ENCODE data around the gene COL15A1. TPM values are rescaled to one million over a fixed set of nuclear protein-coding genes. Genes with fewer than 3 reads are reported as not detected.
"Not testable (repeated sequence)": the region's sequence is repeated elsewhere in the genome, so short reads cannot be mapped to it uniquely, and the experiment has no call there.

The COL15A1 gene
- polyA plus RNA-seq, 3 donors, result 7.5 to 61.5 (median 13.5) TPM

GRCh38 chr9:99074902-99075245 is 131.2 kb downstream of the COL15A1 start:
- no peak overlapping the region for H3K27ac ChIP-seq (ENCODE audit: low read depth, low read length)
- 70 to 86% (median 73%) methylated on average over 3 of the region's 3 CpGs for WGBS, 3 donors

GRCh38 chr9:99075246-99075912 is 131.7 kb downstream of the COL15A1 start:
- H3K27ac ChIP-seq (ENCODE audit: low read depth, low read length), result no peak overlapping the region
- 41 to 67% (median 66%) methylated on average over 6 of the region's 6 CpGs for WGBS, 3 donors

- H3K27ac ChIP-seq (ENCODE audit: low read depth, low read length), result no peak overlapping the region
- 79 to 88% (median 82%) methylated on average over 4 of the region's 4 CpGs for WGBS, 3 donors
Observed at GRCh38 chr9:99076030-99076429, 132.3 kb downstream of the COL15A1 start.

- WGBS, 3 donors, result 35 to 57% (median 35%) methylated on average over 6 of the region's 6 CpGs
- H3K27ac ChIP-seq (ENCODE audit: low read depth, low read length), result no peak overlapping the region
Observed at GRCh38 chr9:99076483-99077171, 132.9 kb downstream of the COL15A1 start.

GRCh38 chr9:99078717-99079116 is 135.0 kb downstream of the COL15A1 start:
- 80 to 88% (median 88%) methylated on average over 2 of the region's 2 CpGs for WGBS, 3 donors
- no peak overlapping the region for H3K27ac ChIP-seq (ENCODE audit: low read depth, low read length)

- H3K27ac ChIP-seq (ENCODE audit: low read depth, low read length), result no peak overlapping the region
- WGBS, 3 donors, result 86 to 93% (median 89%) methylated on average over 3 of the region's 3 CpGs
Observed at GRCh38 chr9:99079542-99079941, 135.8 kb downstream of the COL15A1 start.

- WGBS, 3 donors, result 60 to 77% (median 70%) methylated on average over 6 of the region's 6 CpGs
- H3K27ac ChIP-seq (ENCODE audit: low read depth, low read length), result no peak overlapping the region
Observed at GRCh38 chr9:99083051-99083450, 139.3 kb downstream of the COL15A1 start.

- H3K27ac ChIP-seq (ENCODE audit: low read depth, low read length), result no peak overlapping the region
- WGBS, 3 donors, result 63 to 81% (median 66%) methylated on average over 12 of the region's 12 CpGs
Observed at GRCh38 chr9:99085949-99086948, 142.5 kb downstream of the COL15A1 start.

- H3K27ac ChIP-seq (ENCODE audit: low read depth, low read length), result no peak overlapping the region
- 94 to 98% (median 94%) methylated on average over 3 of the region's 3 CpGs for WGBS, 3 donors
Observed at GRCh38 chr9:99087462-99087861, 143.8 kb downstream of the COL15A1 start.

GRCh38 chr9:99090336-99091130 is 146.8 kb downstream of the COL15A1 start:
- H3K27ac ChIP-seq (ENCODE audit: low read depth, low read length), result no peak overlapping the region
- WGBS, 3 donors, result 89 to 96% (median 92%) methylated on average over 5 of the region's 5 CpGs

GRCh38 chr9:99092643-99093491 is 149.2 kb downstream of the COL15A1 start:
- 82 to 89% (median 86%) methylated on average over 6 of the region's 6 CpGs for WGBS, 3 donors
- no peak overlapping the region for H3K27ac ChIP-seq (ENCODE audit: low read depth, low read length)

- no peak overlapping the region for H3K27ac ChIP-seq (ENCODE audit: low read depth, low read length)
- WGBS, 3 donors, result 85 to 90% (median 87%) methylated on average over 3 of the region's 3 CpGs
Observed at GRCh38 chr9:99093492-99093791, 149.7 kb downstream of the COL15A1 start.

- no peak overlapping the region for H3K27ac ChIP-seq (ENCODE audit: low read depth, low read length)
- 69 to 87% (median 86%) methylated on average over 3 of the region's 3 CpGs for WGBS, 3 donors
Observed at GRCh38 chr9:99095565-99095964, 151.9 kb downstream of the COL15A1 start.

- no peak overlapping the region for H3K27ac ChIP-seq (ENCODE audit: low read depth, low read length)
- 68 to 76% (median 73%) methylated on average over 3 of the region's 3 CpGs for WGBS, 3 donors
Observed at GRCh38 chr9:99096409-99096808, 152.7 kb downstream of the COL15A1 start.

GRCh38 chr9:99099806-99100585 is 156.3 kb downstream of the COL15A1 start:
- not testable (repeated sequence) for H3K27ac ChIP-seq (ENCODE audit: low read depth, low read length)
- WGBS, 3 donors, result 84 to 91% (median 90%) methylated on average over 5 of the region's 5 CpGs

- WGBS, 3 donors, result 95 to 99% (median 96%) methylated on average over 5 of the region's 5 CpGs
- no peak overlapping the region for H3K27ac ChIP-seq (ENCODE audit: low read depth, low read length)
Observed at GRCh38 chr9:99101271-99101670, 157.6 kb downstream of the COL15A1 start.

- 94 to 97% (median 97%) methylated on average over 2 of the region's 2 CpGs for WGBS, 3 donors
- H3K27ac ChIP-seq (ENCODE audit: low read depth, low read length), result no peak overlapping the region
Observed at GRCh38 chr9:99101812-99102211, 158.1 kb downstream of the COL15A1 start.
